GM10266 (cell line): ENCODE measurements around the gene IL21.

Experiments
- DNase-seq: peaks from one replicate; pipeline ENCODE4 v3.0.0; 2012; ENCODE audit errors: extremely low spot score
- TF ChIP-seq, protein P1 (sequence below): IDR thresholded peaks from 2 replicates; pipeline ENCODE4 v1.5.1; 2012; ENCODE audit warnings: mild to moderate bottlenecking, low read depth; ENCODE audit not compliant: control insufficient read depth, insufficient read depth; ENCODE audit errors: missing control alignments

The IL21 gene

DNA sequence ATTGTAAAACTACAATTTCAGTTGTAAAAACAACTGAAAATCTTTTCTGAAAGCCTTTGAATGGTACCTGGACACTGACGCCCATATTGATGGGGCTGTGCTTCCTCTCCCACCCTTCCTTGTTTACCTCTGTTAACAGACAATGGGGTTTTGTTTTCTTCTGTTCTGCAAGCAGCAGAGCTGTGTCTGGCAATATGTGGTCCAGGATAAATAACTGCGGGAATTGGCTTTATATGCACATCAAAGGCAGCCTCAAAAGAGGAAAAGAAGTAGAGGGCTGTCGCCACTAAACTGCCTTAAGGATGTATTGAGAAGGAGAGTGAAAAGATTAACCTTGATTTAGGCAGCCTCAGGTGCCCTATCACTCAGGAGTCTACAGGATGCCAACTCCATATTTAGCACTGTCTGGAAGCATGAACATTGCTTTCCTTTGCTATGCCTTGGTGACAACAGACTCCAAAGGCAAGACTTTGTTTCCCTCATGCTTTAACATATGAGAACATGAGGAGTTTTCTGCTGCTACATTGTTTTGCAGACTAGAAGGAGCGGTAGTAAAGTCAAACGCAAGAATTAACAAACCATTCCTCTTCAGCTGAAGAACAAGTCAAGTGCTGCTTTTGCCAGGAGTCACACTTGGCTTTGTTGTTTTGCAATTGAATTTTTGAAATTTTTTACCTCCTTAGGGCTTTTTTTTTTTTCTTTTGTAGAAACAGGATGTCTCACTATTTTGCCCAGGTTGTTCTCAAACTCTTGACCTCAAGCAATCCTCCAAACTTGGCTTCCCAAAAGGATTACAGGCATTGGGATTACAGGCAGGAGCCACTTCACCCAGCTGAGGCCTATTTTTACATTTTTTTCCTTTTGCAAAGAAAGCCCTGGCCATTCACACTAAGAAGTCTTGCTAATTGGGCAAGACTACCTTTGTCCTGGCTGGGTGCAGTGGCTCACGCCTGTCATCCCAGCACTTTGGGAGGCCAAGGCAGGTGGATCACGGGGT lies 3.0 kb downstream of the IL21 start:
- no peak for DNase-seq
- TF ChIP-seq, protein P1, sequence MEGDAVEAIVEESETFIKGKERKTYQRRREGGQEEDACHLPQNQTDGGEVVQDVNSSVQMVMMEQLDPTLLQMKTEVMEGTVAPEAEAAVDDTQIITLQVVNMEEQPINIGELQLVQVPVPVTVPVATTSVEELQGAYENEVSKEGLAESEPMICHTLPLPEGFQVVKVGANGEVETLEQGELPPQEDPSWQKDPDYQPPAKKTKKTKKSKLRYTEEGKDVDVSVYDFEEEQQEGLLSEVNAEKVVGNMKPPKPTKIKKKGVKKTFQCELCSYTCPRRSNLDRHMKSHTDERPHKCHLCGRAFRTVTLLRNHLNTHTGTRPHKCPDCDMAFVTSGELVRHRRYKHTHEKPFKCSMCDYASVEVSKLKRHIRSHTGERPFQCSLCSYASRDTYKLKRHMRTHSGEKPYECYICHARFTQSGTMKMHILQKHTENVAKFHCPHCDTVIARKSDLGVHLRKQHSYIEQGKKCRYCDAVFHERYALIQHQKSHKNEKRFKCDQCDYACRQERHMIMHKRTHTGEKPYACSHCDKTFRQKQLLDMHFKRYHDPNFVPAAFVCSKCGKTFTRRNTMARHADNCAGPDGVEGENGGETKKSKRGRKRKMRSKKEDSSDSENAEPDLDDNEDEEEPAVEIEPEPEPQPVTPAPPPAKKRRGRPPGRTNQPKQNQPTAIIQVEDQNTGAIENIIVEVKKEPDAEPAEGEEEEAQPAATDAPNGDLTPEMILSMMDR, result no peak

DNA sequence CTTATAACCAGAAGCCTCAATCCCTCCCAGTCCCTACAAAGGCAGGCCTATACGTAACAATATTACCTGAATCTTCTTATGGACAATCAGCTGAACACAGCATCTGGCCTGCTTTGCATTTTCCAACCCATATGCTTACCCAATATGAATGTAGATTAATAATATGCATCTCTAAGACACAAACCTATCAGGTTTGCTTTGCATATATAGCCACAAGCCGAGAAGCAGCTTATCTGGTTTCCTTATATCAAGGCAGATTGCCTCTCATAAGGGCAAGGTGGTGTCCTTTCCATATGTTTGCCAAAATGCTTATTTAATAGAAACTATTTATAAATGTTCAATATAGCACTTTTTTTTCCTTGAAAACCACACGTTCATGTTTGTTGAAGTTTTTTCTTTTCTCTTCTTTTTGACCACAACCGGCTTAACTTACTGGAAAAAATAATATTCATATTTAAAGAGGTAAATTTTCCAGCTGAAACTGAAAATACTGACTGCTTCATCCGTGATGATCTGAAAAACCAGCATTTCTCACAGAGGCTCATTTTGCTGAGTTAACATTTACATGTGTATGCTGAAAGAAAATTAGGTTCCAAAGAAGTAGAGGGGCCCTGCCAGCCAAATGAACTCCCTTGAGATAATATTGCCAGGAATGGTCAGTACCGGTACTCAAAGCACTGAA lies 3.8 kb downstream of the IL21 start:
- TF ChIP-seq, protein P1, result no peak
- DNase-seq, result no peak

DNA sequence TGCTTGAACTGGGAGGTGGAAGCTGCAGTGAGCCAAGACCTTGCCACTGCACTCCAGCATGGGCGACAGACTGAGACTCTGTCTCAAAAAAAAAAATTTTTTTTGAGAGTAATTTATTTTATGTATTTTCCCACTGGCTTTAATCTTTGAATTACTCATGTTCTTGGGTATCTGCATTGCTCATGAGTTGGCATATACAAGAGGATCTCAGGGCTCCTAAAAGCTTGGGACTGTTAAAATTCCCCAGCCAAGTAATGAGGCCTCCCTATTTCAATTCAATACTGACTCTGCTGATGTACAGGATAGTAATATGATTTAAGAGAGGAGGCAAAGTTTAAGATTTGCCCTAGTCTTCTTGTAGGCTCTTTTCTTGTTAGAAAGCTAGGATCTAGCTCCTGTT lies 6.2 kb downstream of the IL21 start:
- DNase-seq, result no peak
- TF ChIP-seq, protein P1, result no peak

DNA sequence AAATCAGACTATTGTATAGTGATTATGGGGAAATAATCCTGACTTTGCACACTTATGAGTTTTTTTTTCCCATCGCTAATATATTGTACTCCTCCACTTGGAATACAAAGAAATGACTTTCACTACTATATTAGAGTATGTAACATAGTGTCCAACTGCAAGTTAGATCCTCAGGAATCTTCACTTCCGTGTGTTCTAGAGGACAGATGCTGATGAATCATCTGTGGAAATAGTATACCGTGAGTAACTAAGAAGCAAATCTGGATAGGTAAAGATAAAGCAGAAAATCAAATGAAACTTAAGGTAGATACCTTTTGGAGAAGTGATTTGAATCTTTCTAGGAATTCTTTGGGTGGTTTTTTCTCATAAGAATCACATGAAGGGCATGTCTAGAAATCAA lies 8.3 kb downstream of the IL21 start:
- TF ChIP-seq, protein P1, result no peak
- DNase-seq, result no peak

DNA sequence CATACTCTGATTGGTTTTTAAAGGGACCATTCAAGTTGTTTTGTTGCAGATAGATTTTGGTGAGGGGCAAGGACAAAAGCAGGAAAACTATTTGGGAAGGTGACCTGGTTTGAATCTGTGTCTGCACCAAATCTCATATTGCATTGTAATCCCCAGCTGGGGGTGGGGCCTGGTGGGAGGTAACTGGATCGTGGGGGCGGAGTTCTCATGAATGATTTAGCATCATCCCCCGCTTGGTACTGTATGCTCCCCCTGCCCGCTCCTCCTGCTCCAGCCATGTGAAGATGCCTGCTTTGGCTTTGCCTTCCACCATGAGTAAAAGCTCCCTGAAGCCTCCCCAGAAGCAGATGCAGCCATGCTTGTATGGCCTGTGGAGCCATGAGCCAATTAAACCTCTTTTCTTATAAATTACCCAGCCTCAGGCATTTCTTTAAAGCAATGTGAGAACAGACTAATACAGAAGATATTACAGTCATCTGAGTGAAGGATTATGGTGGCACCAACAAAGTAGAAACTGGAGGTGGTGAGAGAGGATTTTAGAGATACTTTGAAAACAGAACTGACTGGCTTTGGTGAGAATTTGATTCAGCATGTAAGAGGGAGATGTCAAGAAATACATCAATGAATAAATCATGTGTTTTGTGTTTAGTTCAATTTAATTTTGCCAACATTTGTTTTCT lies 14.4 kb downstream of the IL21 start:
- TF ChIP-seq, protein P1, result no peak
- no peak for DNase-seq

DNA sequence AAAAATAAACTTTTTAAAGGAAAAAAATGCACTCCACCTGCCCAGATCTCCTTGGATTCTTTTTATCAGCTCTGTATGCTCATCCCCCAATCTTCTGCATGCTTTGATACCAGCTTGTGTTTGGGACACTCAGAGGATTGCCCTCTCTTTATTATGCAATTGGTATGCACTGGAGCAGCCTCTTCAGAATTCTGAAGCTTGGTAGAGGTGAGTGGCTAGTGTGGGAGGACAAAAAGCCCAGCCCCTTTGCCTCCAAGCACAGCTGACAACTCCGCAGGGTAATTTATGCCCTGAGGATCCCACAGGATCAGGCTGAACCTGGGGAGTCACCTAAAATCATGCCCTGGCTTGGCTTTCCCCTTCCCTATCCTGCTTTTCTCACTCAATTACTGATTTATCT lies 16.7 kb downstream of the IL21 start:
- TF ChIP-seq, protein P1, result no peak
- DNase-seq, result no peak
